Caco-2 (cell line): ENCODE results near the gene ATG7. TPM values are rescaled to one million over a fixed set of nuclear protein-coding genes. Genes with fewer than 3 reads are reported as not detected.

Experiments
- BruUV-seq: library from RNA; stranded (reverse); fragments of 400-500 nt; replicated peaks from 2 replicates; lab custom pipeline; 2021; lab: Mats Ljungman, UMichigan
- CTCF ChIA-PET: fragments of 300-600 bp; sonication (Branson Sonifier 250); formaldehyde crosslinking; loops from one replicate; lab custom pipeline; 2022; ENCODE audit warnings: antibody characterized with exemption; lab: Charles Lee
- POLR2A ChIA-PET: fragments of 300-600 bp; sonication (Branson Sonifier 250); formaldehyde crosslinking; loops from one replicate; lab custom pipeline; 2022; ENCODE audit warnings: antibody characterized with exemption; lab: Charles Lee
- DNase-seq, 2 experiments: peaks; one replicate each; pipeline versions ENCODE4 v3.0.0 to v3.0.0-alpha.2; 2020 to 2022
- H3K27me3 ChIP-seq: replicated peaks from 2 replicates; pipeline ENCODE4 v1.6.0; 2011; ENCODE audit warnings: low read length; ENCODE audit not compliant: control insufficient read depth, insufficient read depth
- H3K36me3 ChIP-seq: 2 replicates; pipeline ENCODE4 v1.5.1; 2011; ENCODE audit warnings: low read length; ENCODE audit not compliant: control insufficient read depth, insufficient read depth
- H3K4me1 ChIP-seq: fragments of 250-450 bp; sonication (Bioruptor Pico); 2 replicates; pipeline ENCODE4 v1.5.1; 2020; ENCODE audit warnings: mild to moderate bottlenecking
- H3K4me3 ChIP-seq: 2 replicates; pipeline ENCODE4 v1.5.1; 2011; ENCODE audit warnings: low read depth, mild to moderate bottlenecking, control low read depth, low read length
- H3K9me3 ChIP-seq: fragments of 250-450 bp; sonication (Bioruptor Pico); 2 replicates; pipeline ENCODE4 v1.5.1; 2020; ENCODE audit warnings: mild to moderate bottlenecking, moderate library complexity
- H3K27ac Mint-ChIP-seq: one replicate; pipeline ENCODE4 v1.8.0; 2022; ENCODE audit warnings: mixed read lengths; ENCODE audit not compliant: unreplicated experiment
- H3K27me3 Mint-ChIP-seq: one replicate; pipeline ENCODE4 v1.8.0; 2022; ENCODE audit warnings: mixed read lengths; ENCODE audit not compliant: insufficient read depth, unreplicated experiment
- H3K36me3 Mint-ChIP-seq: one replicate; pipeline ENCODE4 v1.8.0; 2022; ENCODE audit warnings: mild to moderate bottlenecking, mixed read lengths; ENCODE audit not compliant: insufficient read depth, unreplicated experiment
- H3K4me1 Mint-ChIP-seq: one replicate; pipeline ENCODE4 v1.8.0; 2022; ENCODE audit warnings: low read depth, mixed read lengths; ENCODE audit not compliant: unreplicated experiment
- H3K4me3 Mint-ChIP-seq: one replicate; pipeline ENCODE4 v1.8.0; 2022; ENCODE audit warnings: mild to moderate bottlenecking, moderate library complexity, mixed read lengths; ENCODE audit not compliant: unreplicated experiment
- H3K9me3 Mint-ChIP-seq: one replicate; pipeline ENCODE4 v1.8.0; 2022; ENCODE audit warnings: mixed read lengths; ENCODE audit not compliant: unreplicated experiment
- CTCF ChIP-seq, 2 experiments: fragments of 200-600 bp in 1 of 2; IDR thresholded peaks; 1 replicate in 1 of 2; 2 replicates in 1 of 2; pipeline versions ENCODE4 v1.5.1 to v1.8.0; 2011 to 2022; ENCODE audit warnings: antibody characterized with exemption in 1 of 2, control low read depth in 1 of 2, inconsistent platforms in 1 of 2, low read depth in 1 of 2, low read length in 1 of 2, mild to moderate bottlenecking in 1 of 2, moderate library complexity in 1 of 2; ENCODE audit not compliant: insufficient read depth in 1 of 2, severe bottlenecking in 1 of 2, unreplicated experiment in 1 of 2
- intact Hi-C: fragments of 100-400 bp; cut with micrococcal nuclease; formaldehyde crosslinking; loops from one replicate; pipeline ENCODE4 v1.10.0; 2022; ENCODE audit not compliant: unreplicated experiment
- total RNA-seq: library from RNA; stranded (reverse); gene quantifications from 2 replicates; pipeline ENCODE4 v1.2.3, GENCODE V29; 2022

The ATG7 gene
- total RNA-seq, 1 experiment from 2014 or later, result 24.4 TPM

- Histone ChIP-seq H3K27me3 (no peaks in the 10 kb centered on the region), H3K9me3 (no peaks in the 10 kb centered on the region), H3K4me1 (no peaks in the 10 kb centered on the region), H3K4me3 (no peak overlapping the region), H3K36me3 (no peaks in the 10 kb centered on the region)
- Mint-ChIP-seq H3K9me3 (no peaks in the 10 kb centered on the region), H3K27me3 (no peaks in the 10 kb centered on the region), H3K4me3 (no peak overlapping the region), H3K27ac (no peak overlapping the region), H3K4me1 (no peaks in the 10 kb centered on the region), H3K36me3 (peaks cover 23% of the 10 kb centered on the region)
- BruUV-seq, result no TSS peak
- DNase-seq, result peak in 1 of 2 experiments; percentile 18
- intact Hi-C loops, result no loop called here
- ChIA-PET POLR2A (no interaction called here), CTCF (interaction anchor here (1.1 kb wide), 1 partner anchor 77 kb away, joined by 5 read pairs; the partner anchor contains the start of gene VGLL4)
- peak; percentile 15 to 24 for TF ChIP-seq CTCF (IDR thresholded peaks at IDR 0.05; ENCODE audit: insufficient read depth in 1 of 2, low read depth in 1 of 2, low read length in 1 of 2, severe bottlenecking in 1 of 2, unreplicated experiment in 1 of 2)
These were observed 294.7 kb downstream of the ATG7 start for GRCh38 chr3:11566916-11567315.

GRCh38 chr3:11567516-11568467, 295.6 kb downstream of the ATG7 start:
- Histone ChIP-seq H3K4me1 (no peaks in the 10 kb centered on the region), H3K9me3 (no peaks in the 10 kb centered on the region), H3K27me3 (no peaks in the 10 kb centered on the region), H3K36me3 (no peaks in the 10 kb centered on the region), H3K4me3 (no peak overlapping the region)
- intact Hi-C loops, result no loop called here
- ChIA-PET POLR2A (no interaction called here), CTCF (interaction anchor here (1.1 kb wide), 1 partner anchor 76 kb away, joined by 5 read pairs; the partner anchor contains the start of gene VGLL4)
- Mint-ChIP-seq H3K27me3 (no peaks in the 10 kb centered on the region), H3K27ac (no peak overlapping the region), H3K4me3 (no peak overlapping the region), H3K36me3 (peaks cover 32% of the 10 kb centered on the region), H3K9me3 (no peaks in the 10 kb centered on the region), H3K4me1 (no peaks in the 10 kb centered on the region)
- no TSS peak for BruUV-seq
- DNase-seq, result no peak
- TF ChIP-seq CTCF (IDR thresholded peaks at IDR 0.05; ENCODE audit: insufficient read depth in 1 of 2, low read depth in 1 of 2, low read length in 1 of 2, severe bottlenecking in 1 of 2, unreplicated experiment in 1 of 2), result no peak

DNA sequence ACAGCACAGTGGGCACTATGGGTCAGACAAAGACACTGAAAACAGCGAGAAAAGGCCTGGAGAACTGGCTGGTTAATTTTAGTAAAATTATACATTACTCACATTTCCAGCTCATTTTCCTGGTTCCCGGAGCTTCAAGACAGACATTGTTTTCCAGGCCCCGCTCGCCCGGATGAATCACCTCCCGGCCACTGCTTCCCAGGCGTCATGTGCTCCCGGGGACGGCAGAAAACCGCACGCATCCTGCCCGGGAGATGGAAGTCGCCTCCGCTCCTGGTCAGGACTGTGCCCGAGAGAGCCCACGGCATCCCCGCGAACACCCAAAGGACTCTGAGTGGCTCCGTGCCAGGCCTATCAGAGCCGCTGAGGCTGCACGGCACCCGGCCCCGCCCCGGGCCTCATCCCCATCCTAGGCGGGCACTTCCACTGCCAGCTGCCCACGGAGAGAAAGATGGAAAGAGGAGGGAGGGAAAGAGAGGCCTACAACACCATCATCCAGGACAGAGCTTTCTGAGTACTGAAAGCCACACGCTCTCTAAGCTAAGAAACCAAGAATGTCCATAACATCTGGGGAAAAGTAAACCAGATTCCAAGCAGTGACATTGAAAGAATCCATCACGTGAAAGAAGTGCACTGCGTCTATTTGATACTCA, 296.4 kb downstream of the ATG7 start:
- BruUV-seq, result no TSS peak
- no peaks in the 10 kb centered on the region for H3K27me3 Mint-ChIP-seq
- no peak overlapping the region for H3K4me3 Mint-ChIP-seq
- H3K36me3 ChIP-seq, result no peaks in the 10 kb centered on the region
- no peak overlapping the region for H3K27ac Mint-ChIP-seq
- no peaks in the 10 kb centered on the region for H3K4me1 Mint-ChIP-seq
- H3K9me3 Mint-ChIP-seq, result no peaks in the 10 kb centered on the region
- no peak for DNase-seq
- H3K9me3 ChIP-seq, result no peaks in the 10 kb centered on the region
- ChIA-PET CTCF (no interaction called here), POLR2A (no interaction called here)
- H3K4me3 ChIP-seq, result no peak overlapping the region
- peaks cover 38% of the 10 kb centered on the region for H3K36me3 Mint-ChIP-seq
- intact Hi-C loops, result no loop called here
- no peaks in the 10 kb centered on the region for H3K27me3 ChIP-seq
- H3K4me1 ChIP-seq, result no peaks in the 10 kb centered on the region
- TF ChIP-seq CTCF (IDR thresholded peaks at IDR 0.05; ENCODE audit: insufficient read depth in 1 of 2, low read depth in 1 of 2, low read length in 1 of 2, severe bottlenecking in 1 of 2, unreplicated experiment in 1 of 2), result no peak
